Glutamatergic neuron (in vitro differentiated cells): ENCODE measurements around the gene CHAT. TPM values are rescaled to one million over a fixed set of nuclear protein-coding genes. Genes with fewer than 3 reads are reported as not detected.
"Not testable (repeated sequence)": the region's sequence is repeated elsewhere in the genome, so short reads cannot be mapped to it uniquely, and the experiment has no call there.

Experiments used
- DNase-seq: peaks from one replicate; pipeline ENCODE4 v3.0.0; 2022
- H3K27ac Mint-ChIP-seq: one replicate; pipeline ENCODE4 v1.8.0; 2020; ENCODE audit warnings: mild to moderate bottlenecking, mixed read lengths, inconsistent platforms; ENCODE audit not compliant: unreplicated experiment
- H3K27me3 Mint-ChIP-seq: one replicate; pipeline ENCODE4 v1.8.0; 2020; ENCODE audit warnings: mild to moderate bottlenecking, moderate library complexity, mixed read lengths, inconsistent platforms; ENCODE audit not compliant: unreplicated experiment
- H3K36me3 Mint-ChIP-seq: one replicate; pipeline ENCODE4 v1.8.0; 2020; ENCODE audit warnings: mild to moderate bottlenecking, mixed read lengths, inconsistent platforms; ENCODE audit not compliant: unreplicated experiment
- H3K4me1 Mint-ChIP-seq: one replicate; pipeline ENCODE4 v1.8.0; 2020; ENCODE audit warnings: mild to moderate bottlenecking, low read depth, mixed read lengths, inconsistent platforms; ENCODE audit not compliant: unreplicated experiment
- H3K4me3 Mint-ChIP-seq: one replicate; pipeline ENCODE4 v1.8.0; 2020; ENCODE audit warnings: mild to moderate bottlenecking, mixed read lengths, inconsistent platforms; ENCODE audit not compliant: unreplicated experiment
- H3K9me3 Mint-ChIP-seq: one replicate; pipeline ENCODE4 v1.8.0; 2020; ENCODE audit warnings: mild to moderate bottlenecking, moderate library complexity, mixed read lengths, inconsistent platforms; ENCODE audit not compliant: unreplicated experiment
- CTCF ChIP-seq: fragments of 200-600 bp; sonication (generic); IDR thresholded peaks from one replicate; pipeline ENCODE4 v1.5.0; 2021; ENCODE audit not compliant: partially characterized antibody, unreplicated experiment
- total RNA-seq: library from RNA; stranded (reverse); fragmentation: NEBNext Ultra II Directional; extraction: Animal tissue kit (Norgen Biotek cat#: 25700); gene quantifications from one replicate; pipeline ENCODE4 v1.2.1, GENCODE V29; 2021; ENCODE audit not compliant: unreplicated experiment

The CHAT gene
- total RNA-seq, 1 donor from 2014 or later: 15.4 TPM

- H3K27ac Mint-ChIP-seq: no peak within 1 kb of the TSS
- no peak for TF ChIP-seq CTCF
- peaks cover 1% of the 10 kb centered on the region for H3K4me1 Mint-ChIP-seq
- H3K9me3 Mint-ChIP-seq: peaks cover 2% of the 10 kb centered on the region
- H3K27me3 Mint-ChIP-seq: peaks cover 8% of the 10 kb centered on the region
- H3K4me3 Mint-ChIP-seq: peak within 1 kb of the TSS; percentile 89
- DNase-seq: peak; percentile 83
- H3K36me3 Mint-ChIP-seq: no peaks in the 10 kb centered on the region
Observed at GRCh38 chr10:49679480-49679893, 65.7 kb downstream of the CHAT start, which contains the start of gene C10orf53. Gene C10orf53, plus strand, starts transcription at chr10:49679651. Its CDS starts 47 bp downstream, at chr10:49679698.

- not testable (repeated sequence) for DNase-seq, H3K27me3 Mint-ChIP-seq, H3K27ac Mint-ChIP-seq, H3K4me1 Mint-ChIP-seq, H3K4me3 Mint-ChIP-seq, H3K9me3 Mint-ChIP-seq
- H3K36me3 Mint-ChIP-seq: peaks cover 17% of the 10 kb centered on the region
Observed at GRCh38 chr10:49682449-49682848, 68.6 kb downstream of the CHAT start.

GRCh38 chr10:49682879-49683278, 69.0 kb downstream of the CHAT start:
- Mint-ChIP-seq H3K27me3 (peaks cover 6% of the 10 kb centered on the region), H3K4me1 (peaks cover 3% of the 10 kb centered on the region), H3K36me3 (peaks cover 21% of the 10 kb centered on the region), H3K27ac (no peak overlapping the region), H3K4me3 (no peak overlapping the region), H3K9me3 (peaks cover 5% of the 10 kb centered on the region)
- DNase-seq: no peak
- TF ChIP-seq CTCF: no peak

GRCh38 chr10:49686651-49687050, 72.8 kb downstream of the CHAT start:
- H3K36me3 Mint-ChIP-seq: peaks cover 34% of the 10 kb centered on the region
- no peak for TF ChIP-seq CTCF
- no peak overlapping the region for H3K27ac Mint-ChIP-seq
- H3K27me3 Mint-ChIP-seq: peaks cover 14% of the 10 kb centered on the region
- no peak overlapping the region for H3K4me3 Mint-ChIP-seq
- no peak for DNase-seq
- H3K4me1 Mint-ChIP-seq: peaks cover 11% of the 10 kb centered on the region
- peaks cover 3% of the 10 kb centered on the region for H3K9me3 Mint-ChIP-seq

- Mint-ChIP-seq H3K36me3 (peaks cover 47% of the 10 kb centered on the region), H3K27ac (no peak overlapping the region), H3K27me3 (peaks cover 15% of the 10 kb centered on the region), H3K4me1 (peaks cover 11% of the 10 kb centered on the region), H3K4me3 (no peak overlapping the region), H3K9me3 (peaks cover 5% of the 10 kb centered on the region)
- no peak for TF ChIP-seq CTCF
- DNase-seq: no peak
Observed at GRCh38 chr10:49688261-49688846, 74.5 kb downstream of the CHAT start.
